ENCODE data around the gene SGSM2.

The SGSM2 gene

DNA sequence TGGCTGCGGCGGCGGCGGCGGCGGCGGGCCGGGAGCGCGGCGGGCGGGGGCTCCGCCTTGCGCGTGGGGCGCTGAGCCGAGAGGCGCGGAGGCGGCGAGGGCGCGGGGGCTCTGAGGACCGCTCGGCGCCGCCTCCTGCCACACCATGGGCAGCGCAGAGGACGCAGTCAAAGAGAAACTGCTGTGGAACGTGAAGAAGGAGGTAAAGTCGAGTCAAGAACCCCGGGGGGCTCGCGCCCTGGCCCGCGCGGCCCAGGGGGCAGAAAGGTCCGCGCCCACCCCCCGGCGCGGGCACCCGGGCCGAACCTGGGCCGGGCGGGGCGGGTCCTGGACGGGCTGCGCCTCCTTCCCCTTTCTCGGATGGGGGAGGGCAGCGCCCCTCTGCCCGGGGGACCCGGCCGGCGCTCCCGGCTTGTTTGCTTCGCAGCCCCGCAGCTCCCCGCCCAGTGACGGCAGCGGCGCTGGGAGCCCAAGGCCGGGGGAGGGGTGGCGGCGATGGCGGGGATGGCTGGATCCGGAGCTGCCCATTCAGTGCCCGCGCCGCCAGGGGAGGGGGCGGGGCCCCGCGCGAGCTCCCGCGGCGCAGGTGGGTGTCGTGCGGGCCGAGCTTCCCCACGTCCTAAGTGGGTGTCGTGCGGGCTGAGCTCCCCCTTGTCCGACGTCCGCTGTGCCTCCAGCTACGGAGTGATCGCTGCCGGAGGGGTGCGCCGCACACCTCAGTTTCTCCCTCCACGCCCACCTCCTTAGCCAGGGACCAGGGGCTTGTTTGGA, 428 bp downstream of the SGSM2 start:
- DNase-seq (ENCODE audit: low read depth): no peak

DNA sequence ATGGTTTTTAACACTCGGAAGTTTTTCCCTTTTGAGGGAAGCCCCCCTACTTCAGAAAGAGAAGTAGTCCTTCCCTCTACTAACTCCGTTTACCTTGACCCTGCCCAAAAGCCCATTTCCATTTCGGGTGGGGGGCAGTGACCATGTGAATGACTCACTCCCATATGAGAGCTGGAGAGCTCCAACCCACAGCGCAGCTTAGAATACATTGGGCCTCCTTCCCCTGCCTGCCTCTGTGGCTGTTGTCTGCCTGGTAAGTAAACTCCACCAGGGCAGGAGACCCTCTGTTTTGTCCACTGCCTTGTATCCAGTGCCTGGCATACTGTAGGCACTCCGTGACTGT, 985 bp downstream of the SGSM2 start:
- DNase-seq (ENCODE audit: low read depth): no peak

DNA sequence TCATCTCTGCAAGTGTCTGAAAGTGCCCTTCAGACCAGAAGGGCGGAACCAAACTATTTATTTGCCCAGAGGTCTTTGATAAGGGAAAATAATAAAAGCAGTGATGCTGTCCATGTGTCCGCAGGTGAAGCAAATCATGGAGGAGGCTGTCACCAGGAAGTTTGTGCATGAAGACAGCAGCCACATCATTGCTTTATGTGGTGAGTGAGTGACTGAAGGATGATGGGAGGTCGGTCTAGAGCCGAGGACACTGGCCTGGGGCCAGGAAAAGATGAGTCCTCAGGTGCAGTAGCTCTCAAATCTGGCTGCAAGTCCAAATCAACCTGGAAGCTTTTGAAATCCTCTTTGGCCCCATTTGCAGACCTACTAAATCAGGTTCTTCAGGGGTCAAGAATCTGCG, 6.1 kb downstream of the SGSM2 start:
- no peak for DNase-seq (ENCODE audit: low read depth)

DNA sequence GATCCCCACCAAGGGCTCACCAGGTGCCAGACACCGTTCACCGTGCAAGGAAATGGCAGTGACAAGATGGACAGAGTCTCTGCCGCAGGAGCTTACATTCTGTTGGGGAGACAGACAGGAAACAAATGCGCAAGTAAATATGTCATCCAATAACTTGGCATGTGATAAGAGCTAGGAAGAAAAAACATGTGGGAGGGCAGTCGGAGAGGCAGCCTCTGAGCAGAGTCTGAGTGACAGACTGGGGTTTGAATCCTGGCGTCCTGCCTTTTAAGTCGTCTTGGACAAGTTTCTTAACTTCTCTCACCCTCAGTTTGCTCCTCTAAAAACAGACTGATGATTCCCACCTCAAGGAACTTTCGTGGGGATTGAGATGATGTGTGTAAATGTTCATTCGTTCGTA, 7.2 kb downstream of the SGSM2 start:
- no peak for DNase-seq (ENCODE audit: low read depth)

DNA sequence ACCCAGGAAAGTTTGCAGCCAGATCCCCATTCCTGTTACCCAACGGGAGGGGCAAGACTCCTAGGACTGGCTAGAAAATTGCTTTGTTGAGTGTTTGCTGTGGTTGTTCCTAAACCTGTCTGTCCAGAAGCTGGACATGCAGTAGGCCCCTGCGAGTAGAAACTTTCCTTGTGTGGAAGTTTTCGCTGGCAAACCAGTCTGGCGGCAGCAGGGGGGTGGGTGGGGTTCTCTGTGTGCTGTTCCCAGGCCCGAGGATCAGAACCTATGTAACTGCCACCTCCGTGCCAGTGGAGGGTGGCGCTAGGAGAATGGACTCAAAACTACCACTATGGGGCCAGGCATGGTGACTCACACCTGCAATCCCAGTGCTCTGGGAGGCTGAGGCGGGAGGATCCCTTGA, 9.2 kb downstream of the SGSM2 start:
- no peak for DNase-seq (ENCODE audit: low read depth)

DNA sequence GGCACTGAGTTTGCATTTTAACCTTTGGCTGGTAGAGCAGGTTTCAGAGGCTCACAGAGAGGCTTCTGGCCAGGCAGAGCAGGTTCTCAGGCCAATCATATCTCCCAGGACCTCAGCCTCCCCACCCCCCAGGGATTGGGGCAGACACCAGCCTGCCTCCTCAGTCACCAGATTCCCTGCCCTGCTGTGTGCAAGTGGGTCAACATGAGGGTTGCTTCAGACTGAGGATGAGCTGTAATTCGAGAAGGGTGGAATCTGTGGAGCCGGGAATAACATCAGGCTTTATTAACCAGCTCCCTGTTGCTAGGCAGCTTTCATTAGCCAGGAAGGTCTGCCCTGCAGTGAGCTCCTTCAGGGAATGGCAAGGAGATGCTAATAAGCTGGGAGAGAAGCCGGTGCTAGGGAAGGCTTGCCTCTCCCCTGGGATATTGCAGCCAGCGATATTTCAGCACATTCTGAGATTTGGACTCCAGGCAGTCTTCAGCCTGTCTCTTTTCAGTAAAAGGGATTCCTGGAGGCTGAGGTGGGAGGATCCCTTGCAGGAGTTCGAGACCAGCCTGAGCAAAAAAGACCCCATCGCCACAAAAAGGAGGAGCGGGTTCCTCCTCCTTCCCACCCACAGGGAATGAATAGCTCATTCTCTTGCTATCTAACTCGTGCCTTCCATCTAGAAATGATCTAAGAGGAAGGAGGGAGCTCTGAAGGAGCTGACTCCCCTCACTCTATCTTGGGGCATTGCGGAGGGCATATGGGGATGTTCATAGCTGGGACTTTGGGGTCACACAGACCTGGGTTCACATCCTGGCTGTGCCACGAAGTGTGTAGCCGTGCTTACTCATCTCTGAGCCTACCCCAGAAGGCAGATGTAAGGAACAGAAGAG, 10.7 kb downstream of the SGSM2 start:
- DNase-seq (ENCODE audit: low read depth): peak; percentile 29

DNA sequence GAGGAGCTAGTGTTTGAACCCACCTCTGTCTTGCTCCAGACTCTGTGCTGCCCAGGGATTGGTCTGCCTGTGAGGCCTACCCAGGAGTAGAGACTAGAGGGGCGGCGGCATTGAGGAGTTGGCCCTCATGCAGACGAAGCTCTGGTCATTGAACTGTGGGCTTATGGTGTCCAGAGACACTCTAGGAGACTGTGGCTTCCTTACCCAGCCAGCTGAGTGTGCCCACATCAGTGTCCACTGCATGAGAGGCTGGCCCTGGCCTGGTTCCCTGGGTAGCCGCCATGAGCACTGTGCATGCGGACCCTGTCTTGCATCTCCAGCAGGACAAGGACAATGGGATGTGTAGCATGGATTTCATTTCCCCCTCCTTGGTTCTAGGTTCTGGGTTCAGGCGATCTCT, 14.0 kb downstream of the SGSM2 start:
- DNase-seq (ENCODE audit: low read depth): no peak

DNA sequence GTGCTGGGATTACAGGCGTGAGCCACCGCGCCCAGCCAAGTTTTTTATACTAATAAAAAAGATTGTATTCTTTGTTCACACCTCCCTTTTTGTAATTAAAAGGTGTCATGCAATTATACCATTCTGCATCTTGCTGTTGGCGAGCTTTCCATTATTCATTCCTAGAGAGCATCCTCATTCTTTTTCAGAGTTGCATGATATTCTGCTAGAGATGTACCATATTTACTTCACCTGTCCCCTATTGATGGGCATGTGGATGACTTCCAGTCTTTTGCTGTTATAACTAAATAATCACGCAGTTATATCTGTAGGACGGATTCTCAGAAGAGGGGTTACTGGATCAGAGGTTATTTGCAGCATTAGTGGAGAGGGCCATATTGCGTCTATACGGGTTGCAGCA, 17.0 kb downstream of the SGSM2 start:
- no peak for DNase-seq (ENCODE audit: low read depth)

DNA sequence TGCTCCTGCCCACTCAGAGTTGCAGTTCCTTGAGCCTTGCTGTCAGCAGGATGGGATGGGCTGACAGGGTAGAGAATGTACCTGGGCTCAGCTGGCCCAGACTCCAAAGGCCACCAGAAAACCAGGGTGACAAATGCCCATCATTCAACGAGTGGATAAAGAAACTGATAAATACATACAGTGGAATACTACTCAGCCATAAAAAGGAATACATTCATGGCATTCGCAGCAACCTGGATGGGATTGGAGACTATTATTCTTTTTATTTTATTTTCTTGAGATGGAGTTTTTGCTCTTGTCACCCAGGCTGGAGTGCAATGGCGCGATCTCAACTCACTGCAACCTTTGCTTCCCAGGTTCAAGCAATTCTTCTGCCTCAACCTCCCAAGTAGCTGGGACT, 19.9 kb downstream of the SGSM2 start:
- DNase-seq (ENCODE audit: low read depth): no peak

DNA sequence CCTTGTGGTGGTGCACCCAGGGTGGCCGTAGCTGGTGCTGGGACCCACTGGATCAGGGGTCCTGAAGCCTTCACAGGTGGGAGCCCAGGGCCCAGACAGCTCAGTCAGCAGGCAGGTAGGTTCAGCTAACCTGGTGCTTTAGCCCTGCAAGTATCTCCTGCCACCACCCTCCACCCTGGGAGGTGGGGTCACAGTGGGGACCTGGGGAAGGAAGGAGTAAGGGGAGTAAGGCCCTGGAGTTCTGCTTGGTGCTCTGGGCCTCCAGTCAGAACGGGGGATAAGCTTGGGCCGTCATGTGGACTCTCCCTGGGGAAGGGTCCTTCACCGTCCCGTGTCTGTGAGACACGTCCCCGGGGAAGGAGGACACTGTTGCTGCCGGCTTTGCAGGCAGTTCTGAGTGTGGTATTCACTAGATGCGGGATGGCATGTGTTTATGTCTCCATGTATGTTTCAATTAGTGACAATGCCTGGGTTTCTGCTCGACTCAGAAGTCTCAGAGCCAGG, 20.7 kb downstream of the SGSM2 start:
- no peak for DNase-seq (ENCODE audit: low read depth)

DNA sequence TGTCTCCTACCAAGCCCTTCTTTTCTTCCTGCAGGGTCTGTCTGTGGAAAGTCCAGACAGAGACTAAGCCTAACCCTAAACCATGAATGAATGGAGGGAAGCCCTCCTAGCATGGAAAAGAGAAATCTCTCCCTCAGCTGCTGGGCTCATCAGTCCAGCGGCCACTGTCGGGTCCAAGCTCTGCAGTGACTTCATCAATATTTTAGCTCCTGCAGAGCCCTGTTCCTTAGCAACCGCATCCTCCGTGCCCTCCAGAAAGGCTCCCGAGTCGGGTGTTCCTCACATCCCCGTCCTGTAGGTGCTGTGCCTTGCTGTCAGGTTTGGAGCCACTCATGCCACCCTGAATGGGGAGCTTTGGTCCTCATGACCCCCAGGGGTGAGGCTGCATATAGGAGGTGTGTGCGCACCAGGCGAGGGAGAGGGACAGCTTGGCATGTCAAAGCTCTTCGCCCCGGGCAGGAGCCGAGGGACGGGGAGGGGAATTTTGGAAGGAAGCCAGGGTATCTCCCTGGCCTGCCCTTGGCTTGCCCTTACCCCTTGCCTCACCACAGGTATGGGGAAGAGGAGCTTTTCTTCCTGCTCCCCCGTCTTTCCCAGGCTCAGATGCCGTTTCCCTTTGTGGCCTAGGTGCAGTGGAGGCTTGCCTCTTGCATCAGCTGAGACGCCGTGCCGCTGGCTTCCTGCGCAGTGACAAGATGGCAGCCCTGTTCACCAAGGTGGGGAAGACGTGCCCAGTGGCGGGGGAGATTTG, 23.9 kb downstream of the SGSM2 start:
- DNase-seq (ENCODE audit: low read depth): no peak

DNA sequence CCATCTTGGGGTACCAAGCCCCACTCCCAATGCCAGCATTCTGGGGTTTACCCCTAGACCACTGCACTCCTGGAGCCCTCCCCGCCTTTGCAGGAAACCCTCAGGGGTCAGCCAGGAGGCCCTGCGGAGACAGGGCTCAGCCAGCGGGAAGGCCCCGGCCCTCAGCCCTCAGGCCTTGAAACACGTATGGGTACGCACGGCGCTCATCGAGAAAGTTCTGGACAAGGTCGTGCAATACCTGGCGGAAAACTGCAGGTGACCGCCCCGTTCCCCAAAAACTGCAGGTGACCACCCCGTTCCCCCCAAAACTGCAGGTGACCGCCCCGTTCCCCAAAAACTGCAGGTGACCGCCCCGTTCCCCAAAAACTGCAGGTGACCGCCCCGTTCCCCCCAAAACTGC, 24.7 kb downstream of the SGSM2 start:
- DNase-seq (ENCODE audit: low read depth): no peak

DNA sequence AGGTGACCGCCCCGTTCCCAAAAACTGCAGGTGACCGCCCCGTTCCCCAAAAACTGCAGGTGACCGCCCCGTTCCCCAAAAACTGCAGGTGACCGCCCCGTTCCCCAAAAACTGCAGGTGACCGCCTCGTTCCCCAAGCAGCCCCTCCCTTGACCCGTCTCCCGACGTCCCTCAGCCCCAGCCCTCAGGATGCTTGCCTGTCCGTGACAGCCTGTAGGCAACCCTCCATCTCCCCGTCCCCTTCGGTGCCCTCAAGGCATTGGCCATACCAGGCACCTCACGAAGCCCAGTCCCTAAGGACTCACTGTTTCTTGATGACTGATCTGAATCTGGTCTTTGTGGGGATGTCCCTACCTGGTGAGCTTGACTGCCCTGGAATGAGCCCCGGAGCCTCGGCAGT, 25.1 kb downstream of the SGSM2 start:
- no peak for DNase-seq (ENCODE audit: low read depth)

DNA sequence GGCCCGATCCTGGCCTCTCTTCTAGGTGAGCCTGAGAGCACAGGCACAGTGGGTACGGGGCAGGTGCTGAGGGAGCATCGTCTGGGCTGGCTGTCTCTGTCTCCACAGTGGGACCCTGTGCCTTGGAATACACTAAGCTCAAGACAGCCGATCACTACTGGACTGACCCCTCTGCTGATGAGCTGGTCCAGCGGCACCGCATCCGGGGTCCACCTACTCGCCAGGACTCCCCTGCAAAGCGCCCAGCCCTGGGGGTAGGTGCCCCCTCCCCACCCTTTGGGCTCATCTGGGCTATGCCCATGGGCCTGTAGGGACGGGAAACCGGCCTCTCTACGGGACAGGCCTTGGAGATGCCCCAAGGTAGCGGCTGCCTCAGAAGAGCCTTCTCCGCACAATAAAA, 25.6 kb downstream of the SGSM2 start:
- DNase-seq (ENCODE audit: low read depth): no peak

DNA sequence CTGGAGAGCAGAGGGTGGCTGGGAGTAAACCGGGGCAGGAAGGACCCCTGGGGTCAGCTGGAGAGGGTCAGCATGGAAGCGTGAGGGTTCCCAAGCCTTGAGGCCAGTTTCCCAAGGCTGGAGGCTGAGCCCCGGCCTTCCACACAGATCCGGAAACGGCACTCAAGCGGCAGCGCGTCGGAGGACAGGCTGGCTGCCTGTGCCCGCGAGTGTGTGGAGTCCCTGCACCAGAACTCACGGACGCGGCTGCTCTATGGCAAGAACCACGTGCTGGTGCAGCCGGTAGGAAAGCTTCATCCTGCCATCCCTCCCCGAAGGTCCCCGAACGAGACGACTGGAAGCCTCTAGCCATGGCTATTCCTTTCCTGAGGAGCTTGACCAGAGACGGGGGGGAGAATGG, 26.0 kb downstream of the SGSM2 start:
- no peak for DNase-seq (ENCODE audit: low read depth)

DNA sequence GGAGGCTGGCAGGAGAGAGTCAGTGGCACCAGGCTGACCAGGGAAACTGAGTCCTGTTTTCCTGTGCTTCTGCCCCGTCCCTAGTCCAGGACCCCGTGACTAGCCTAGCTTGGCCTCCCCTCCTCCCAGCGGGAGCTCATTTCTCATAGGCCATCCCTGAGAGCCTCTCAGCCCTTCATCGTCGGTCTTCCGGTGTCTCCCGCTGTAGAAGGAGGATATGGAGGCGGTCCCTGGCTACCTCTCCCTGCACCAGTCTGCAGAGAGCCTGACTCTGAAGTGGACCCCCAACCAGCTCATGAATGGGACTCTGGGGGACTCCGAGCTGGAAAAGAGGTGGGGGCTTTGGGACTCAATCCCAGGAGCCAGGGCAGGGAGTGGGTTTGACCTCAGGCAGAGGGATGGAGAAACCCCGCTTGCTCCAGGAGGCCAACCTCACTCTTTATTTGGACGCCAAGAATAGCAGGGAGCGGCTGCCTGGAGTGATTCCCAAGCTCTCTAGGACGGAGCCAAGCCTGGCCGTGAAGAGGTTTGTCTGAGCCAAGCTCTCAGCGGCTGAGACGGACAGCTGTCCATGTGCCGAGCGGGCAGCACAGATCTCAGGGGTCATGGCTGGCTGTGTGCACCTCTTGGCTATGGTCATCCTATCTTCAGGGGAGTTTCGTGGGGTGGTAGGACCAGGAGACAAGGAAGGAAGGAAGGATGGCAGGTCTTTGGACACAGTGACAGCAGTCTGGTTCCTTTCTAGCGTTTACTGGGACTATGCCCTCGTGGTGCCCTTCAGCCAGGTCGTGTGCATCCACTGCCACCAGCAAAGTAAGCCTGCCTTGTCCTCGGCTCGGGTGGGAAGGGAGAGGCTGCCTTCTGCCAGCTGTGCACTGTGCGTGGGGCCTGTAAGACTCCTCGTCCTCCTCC, 26.8 kb downstream of the SGSM2 start:
- no peak for DNase-seq (ENCODE audit: low read depth)

DNA sequence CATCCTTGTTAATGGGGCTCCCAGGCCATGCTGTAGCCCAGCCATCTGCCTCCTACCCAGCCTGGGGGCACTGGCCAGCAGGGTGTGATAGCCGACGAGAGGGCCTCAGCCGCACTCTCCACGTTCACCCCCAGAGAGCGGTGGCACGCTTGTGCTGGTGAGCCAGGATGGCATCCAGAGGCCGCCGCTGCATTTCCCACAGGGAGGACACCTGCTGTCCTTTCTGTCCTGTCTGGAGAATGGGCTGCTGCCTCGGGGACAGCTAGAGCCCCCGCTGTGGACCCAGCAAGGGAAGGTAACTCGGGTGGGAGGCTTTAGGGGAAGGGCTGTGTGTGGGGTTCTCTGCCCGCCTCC, 27.4 kb downstream of the SGSM2 start:
- DNase-seq (ENCODE audit: low read depth): no peak

DNA sequence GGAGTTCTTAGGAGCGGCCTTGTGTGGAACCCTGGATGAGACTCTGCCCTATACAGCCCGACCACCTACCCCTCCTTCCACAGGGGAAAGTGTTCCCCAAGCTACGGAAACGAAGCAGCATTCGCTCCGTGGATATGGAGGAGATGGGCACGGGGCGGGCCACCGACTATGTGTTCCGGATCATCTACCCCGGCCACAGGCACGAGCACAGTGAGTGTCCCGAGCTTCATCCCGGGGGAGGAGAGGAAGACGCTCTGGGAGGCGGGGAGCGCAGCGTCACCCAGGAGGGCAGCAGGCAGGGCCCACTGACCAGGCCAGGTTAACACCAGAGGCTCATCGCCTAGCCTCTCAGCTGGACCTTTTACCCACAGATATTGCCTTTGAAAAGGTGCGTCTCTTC, 27.8 kb downstream of the SGSM2 start:
- no peak for DNase-seq (ENCODE audit: low read depth)

DNA sequence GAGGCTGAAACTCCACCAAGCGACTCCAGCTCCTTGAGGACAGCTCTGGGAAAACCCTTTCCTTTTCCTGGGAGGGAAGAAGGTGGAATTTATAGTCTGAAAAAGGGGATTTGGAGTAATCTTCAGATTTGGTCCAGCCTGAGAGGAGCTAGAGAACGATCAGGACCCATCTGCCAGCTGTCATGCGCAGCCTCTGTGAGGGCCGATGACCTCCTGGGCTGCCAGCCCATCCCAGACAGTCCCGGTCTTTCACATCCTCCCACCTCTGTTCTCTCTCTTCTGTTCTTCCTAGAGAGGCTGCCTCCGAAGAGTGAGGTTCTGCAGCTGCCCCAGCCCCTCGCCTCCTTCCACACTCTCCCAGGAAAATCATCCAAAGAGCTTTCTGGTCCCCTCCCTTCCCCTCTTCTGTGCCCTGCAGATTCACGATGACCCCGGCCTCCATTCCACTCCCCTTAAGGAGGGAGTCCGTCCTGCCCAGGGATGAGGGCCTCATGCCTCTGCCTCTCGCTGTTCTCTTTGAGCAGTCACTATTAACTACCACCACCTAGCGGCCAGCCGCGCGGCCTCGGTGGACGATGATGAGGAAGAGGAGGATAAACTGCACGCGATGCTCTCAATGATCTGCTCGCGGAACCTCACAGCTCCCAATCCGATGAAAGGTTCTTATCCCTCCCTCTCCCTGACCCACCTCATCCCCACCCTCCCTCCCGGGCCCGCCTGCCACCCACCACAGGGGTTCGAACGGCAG, 29.6 kb downstream of the SGSM2 start:
- no peak for DNase-seq (ENCODE audit: low read depth)

DNA sequence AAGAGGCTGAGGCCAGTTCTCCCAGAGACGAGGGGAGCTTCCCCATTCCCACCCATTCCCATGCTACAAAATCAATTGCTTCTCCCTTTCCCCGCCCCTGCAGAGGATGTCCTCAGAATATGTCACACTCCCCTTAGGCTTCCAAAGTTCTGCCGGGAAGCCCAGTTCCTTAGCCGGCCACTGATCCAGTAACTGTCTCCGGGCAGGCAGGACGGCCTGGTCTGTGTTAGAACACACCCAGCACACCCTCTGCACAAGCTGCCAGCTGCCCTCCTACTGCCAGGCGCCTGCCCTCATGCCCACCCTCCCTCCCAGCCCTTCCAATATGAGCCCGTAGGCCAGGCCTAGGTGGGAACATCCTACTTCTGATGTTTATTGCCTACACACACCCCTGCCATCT, 31.1 kb downstream of the SGSM2 start:
- no peak for DNase-seq (ENCODE audit: low read depth)

DNA sequence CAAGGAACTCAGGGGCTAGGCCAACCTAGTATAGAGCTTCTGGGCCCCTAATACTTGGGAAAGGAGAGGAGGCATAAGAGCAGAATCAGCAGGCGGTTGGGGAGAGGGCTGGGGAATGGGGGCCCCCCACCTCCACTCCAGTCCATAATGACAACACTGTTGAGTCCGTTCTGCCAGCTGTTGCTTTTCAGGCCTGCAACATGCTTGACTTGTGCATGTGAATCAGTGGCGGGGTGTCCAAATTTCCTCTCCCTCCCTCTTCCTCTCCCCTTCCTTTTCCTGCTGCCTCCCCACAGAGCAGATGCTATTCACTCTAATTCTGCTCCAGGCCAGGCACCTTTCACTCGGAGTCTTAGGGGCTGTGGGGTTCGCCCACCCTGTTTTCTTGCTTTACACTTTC, 31.7 kb downstream of the SGSM2 start:
- DNase-seq (ENCODE audit: low read depth): no peak
